HFF-Myc (cell line): Measurements from ENCODE around the gene RAB3C.
"Not testable (repeated sequence)": the region's sequence is repeated elsewhere in the genome, so short reads cannot be mapped to it uniquely, and the experiment has no call there.

ENCODE experiments used
- DNase-seq: peaks from one replicate; pipeline ENCODE4 v3.0.0-alpha.2; 2011; ENCODE audit warnings: low read depth; ENCODE audit errors: extremely low read depth
- H3K4me3 ChIP-seq: replicated peaks from 2 replicates; pipeline ENCODE4 v1.5.1; 2011; ENCODE audit warnings: low read depth, mild to moderate bottlenecking, control low read depth, low read length
- CTCF ChIP-seq: IDR thresholded peaks from 2 replicates; pipeline ENCODE4 v1.5.1; 2012; ENCODE audit warnings: mild to moderate bottlenecking, low read depth, low read length, control low read depth; ENCODE audit errors: missing control alignments

Gene RAB3C

DNA sequence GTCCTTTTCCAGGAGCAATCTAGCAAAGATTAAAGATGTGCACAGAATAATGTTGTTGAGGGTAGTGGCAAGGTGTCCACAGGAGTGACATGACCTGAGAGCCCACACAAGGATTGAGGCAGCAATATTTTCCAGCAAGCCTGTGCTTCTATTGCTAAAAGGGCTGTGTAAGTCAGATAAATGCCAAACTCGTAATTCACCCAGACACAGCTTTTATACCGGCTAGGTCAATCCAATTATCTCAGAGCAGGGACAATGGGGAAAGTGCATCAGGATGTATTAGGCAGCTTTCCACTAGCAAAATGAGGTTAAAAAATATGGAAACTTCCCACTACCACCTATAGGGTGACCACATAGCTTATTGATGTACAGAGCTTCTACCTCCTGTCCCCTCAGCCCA, 34.8 kb upstream of the RAB3C start:
- no peak for DNase-seq
- TF ChIP-seq CTCF: no peak
- no peak overlapping the region for H3K4me3 ChIP-seq

GRCh38 chr5:58551492-58551891, 31.4 kb upstream of the RAB3C start:
- DNase-seq: no peak
- no peak for TF ChIP-seq CTCF
- H3K4me3 ChIP-seq: no peak overlapping the region

DNA sequence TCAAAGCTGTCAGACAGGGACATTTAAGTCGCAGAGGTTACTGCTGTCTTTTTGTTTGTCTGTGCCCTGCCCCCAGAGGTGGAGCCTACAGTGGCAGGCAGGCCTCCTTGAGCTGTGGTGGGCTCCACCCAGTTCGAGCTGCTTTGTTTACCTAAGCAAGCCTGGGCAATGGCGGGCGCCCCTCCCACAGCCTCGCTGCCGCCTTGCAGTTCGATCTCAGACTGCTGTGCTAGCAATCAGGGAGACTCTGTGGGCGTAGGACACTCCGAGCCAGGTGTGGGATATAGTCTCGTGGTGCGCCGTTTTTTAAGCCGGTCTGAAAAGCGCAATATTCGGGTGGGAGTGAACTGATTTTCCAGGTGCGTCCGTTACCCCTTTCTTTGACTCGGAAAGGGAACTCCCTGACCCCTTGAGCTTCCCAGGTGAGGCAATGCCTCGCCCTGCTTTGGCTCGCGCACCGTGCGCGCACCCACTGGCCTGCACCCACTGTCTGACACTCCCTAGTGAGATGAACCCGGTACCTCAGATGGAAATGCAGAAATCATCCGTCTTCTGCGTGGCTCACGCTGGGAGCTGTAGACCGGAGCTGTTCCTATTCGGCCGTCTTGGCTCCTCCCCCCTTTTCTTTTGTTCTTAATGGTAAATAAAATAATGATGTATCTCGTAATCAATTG, 25.1 kb upstream of the RAB3C start:
- DNase-seq, H3K4me3 ChIP-seq: not testable (repeated sequence)

DNA sequence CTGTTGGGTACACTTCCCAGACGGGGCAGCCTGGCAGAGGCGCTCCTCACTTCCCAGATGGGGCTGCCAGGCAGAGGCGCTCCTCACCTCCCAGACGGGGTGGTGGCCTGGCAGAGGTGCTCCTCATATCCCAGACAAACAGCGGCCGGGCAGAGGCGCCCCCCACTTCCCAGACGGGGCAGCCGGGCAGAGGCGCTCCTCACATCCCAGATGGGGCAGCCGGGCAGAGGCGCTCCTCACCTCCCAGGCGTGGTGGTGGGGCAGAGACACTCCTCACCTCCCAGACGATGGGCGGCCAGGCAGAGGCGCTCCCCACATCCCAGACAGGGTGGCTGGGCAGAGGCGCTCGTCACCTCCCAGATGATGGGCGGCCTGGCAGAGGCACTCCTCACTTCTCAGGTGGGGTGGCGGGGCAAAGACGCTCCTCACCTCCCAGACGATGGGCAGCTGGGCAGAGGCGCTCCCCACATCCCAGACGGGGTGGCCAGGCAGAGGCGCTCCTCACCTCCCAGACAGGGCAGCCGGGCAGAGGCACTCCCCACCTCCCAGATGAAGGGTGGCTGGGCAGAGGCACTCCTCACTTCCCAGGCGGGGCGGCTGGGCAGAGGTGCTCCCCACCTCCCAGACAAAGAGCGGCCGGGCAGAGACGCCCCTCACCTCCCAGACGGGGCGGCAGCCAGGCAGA, 19.7 kb upstream of the RAB3C start:
- not testable (repeated sequence) for DNase-seq, H3K4me3 ChIP-seq

DNA sequence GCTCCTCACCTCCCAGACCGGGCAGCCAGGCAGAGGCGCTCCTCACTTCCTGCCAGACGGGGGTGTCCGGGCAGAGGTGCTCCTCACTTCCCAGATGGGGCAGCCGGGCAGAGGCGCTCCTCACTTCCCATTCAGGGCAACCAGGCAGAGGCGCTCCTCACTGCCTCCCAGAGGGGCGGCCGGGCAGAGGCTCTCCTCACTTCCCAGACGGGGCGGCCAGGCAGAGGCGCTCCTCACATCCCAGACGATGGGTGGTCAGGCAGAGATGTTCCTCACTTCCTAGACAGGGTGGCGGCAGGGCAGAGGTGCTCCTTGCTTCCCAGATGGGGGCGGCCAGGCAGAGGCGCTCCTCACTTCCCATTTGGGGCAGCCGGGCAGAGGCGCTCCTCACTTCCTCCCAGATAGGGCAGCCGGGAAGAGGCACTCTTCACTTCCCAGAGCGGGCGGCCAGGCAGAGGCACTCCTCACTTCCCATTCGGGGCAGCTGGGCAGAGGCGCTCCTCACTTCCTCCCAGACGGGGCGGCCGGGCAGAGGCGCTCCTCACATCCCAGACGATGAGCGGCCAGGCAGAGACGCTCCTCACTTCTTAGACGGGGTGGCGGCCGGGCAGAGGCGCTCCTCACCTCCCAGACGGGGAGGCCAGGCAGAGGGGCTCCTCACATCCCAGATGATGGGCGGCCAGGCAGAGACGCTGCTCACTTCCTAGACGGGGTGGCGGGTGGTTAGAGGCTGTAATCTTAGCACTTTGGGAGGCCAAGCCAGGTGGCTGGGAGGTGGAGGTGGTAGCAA, 18.6 kb upstream of the RAB3C start:
- DNase-seq: not testable (repeated sequence)

GRCh38 chr5:58565033-58565432, 17.8 kb upstream of the RAB3C start:
- H3K4me3 ChIP-seq: no peak overlapping the region
- TF ChIP-seq CTCF: no peak
- no peak for DNase-seq

More for the DNA sequence above, 18.6 kb upstream of the RAB3C start:
- H3K4me3 ChIP-seq: not testable (repeated sequence)

GRCh38 chr5:58571501-58571900, 11.4 kb upstream of the RAB3C start:
- no peak for DNase-seq
- H3K4me3 ChIP-seq: no peak overlapping the region

DNA sequence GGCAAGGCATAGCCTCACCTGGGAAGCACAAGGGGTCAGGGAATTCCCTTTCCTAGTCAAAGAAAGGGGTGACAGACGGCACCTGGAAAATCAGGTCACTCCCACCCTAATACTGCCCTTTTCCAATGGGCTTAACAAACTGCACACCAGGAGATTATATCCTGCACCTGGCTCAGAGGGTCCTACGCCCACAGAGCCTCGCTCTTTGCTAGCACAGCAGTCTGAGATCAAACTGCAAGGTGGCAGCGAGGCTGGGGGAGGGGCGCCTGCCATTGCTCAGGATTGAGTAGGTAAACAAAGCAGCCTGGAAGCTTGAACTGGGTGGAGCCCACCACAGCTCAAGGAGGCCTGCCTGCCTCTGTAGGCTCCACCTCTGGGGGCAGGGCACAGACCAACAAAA, 9.9 kb upstream of the RAB3C start:
- not testable (repeated sequence) for DNase-seq, H3K4me3 ChIP-seq

More at GRCh38 chr5:58571501-58571900, 11.4 kb upstream of the RAB3C start:
- TF ChIP-seq CTCF: no peak
